ENCODE measurements around the gene TDRD3.
"Not testable (repeated sequence)": the region's sequence is repeated elsewhere in the genome, so short reads cannot be mapped to it uniquely, and the experiment has no call there.

The TDRD3 gene

DNA sequence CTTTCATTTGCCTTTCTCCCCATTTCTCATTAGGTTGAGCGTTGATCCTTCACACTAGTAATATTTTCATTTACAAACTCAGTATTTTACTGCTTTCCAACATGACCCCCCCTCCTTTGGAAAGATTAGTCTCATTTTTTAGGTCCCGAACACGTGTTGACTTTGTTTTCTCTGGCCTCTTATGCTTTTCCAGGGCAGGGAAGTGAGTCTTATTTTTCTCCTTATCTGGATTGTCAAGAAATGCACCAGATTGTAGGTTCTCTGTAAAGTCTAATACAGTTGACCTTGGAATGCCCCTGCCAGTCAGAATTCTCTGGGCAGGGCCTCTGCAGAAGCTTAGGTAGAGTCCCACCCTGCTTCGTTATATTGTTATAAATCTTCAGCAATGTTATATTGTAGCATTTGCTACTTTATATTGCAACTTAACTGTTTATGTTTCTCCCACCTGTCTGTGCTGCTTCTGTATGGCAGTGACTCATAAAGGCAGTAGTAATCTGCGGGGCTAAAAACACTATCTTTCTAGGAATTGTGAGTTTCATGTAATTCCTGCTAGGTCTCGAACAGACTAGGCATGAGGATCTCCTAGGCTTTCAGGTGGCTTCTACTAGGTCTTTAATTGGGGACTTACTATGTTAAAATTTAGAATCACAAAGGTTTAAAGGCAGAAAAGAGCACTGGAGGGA, 2.0 kb downstream of the TDRD3 start:
- no peak for DNase-seq (ENCODE audit: low read depth)

GRCh38 chr13:60402022-60402421, 5.0 kb downstream of the TDRD3 start:
- DNase-seq (ENCODE audit: low read depth): no peak

GRCh38 chr13:60407095-60407494, 10.1 kb downstream of the TDRD3 start:
- DNase-seq (ENCODE audit: low read depth): no peak

- DNase-seq (ENCODE audit: low read depth): not testable (repeated sequence)
These were observed 10.8 kb downstream of the TDRD3 start for GRCh38 chr13:60407852-60408251.

DNA sequence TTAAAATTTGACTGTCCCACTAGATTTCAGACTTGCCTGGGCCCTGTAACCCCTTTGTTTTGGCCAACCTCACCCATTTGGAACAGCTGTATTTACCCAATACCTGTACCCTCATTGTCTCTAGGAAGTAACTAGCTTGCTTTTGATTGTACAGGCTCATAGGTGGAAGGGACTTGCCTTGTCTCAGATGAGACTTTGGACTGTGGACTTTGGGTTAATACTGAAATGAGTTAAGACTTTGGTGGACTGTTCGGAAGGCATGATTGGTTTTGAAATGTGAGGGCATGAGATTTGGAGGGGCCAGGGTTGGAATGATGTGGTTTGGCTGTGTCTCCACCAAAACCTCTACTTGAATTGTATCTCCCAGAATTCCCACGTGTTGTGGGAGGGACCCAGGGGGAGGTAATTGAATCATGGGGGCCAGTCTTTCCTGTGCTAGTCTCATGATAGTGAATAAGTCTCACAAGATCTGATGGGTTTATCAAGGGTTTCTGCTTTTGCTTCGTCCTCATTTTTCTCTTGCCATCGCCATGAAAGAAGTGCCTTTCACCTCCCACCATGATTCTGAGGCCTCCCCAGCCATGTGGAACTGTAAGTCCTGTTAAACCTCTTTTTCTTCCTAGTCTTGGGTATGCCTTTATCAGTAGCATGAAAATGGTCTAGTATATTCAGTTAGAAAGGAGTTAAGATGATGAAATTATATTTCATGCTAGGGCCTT, 12.7 kb downstream of the TDRD3 start:
- not testable (repeated sequence) for DNase-seq (ENCODE audit: low read depth)

DNA sequence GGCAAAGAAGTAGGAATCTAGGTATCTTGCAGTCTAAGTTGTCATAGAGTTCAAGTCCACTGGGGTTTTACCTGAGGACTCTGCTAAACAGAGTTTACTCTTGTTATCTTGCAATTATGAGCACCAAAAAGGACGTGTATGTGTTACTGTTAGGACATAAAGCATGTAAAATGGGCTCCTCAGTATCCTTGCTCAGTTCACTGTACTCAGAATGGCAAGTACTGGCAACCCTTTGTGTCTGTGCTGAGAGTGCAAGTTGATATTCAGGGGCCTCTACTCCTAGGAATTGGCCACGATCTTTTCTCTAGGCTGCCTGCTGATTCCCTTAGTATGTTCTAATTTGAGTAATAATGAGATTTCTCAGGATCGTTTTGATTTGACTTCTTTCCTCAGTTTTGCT, 13.3 kb downstream of the TDRD3 start:
- no peak for DNase-seq (ENCODE audit: low read depth)

GRCh38 chr13:60411464-60411863, 14.4 kb downstream of the TDRD3 start:
- DNase-seq (ENCODE audit: low read depth): no peak

- DNase-seq (ENCODE audit: low read depth): no peak
These were observed 15.0 kb downstream of the TDRD3 start for GRCh38 chr13:60411983-60412382.

GRCh38 chr13:60412909-60413616, 16.0 kb downstream of the TDRD3 start:
- DNase-seq (ENCODE audit: low read depth): no peak

DNA sequence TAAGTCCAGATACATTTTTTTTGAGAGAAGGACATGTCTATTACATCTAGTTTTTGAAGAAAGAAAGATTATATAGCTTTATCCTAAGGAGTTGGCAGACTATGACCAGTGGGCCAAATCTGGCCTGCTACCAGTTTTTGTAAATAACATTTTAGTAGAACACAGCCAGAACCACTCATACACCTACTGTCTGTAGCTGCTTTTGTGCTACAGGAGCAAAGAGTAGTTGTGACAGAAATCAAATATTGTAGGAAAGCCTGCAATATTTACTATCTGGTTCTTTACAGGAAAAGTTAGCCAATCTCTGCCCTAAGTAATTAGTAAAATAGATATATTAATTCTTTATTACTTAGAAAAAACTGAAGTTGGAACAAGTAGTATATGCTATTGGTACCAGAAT, 17.2 kb downstream of the TDRD3 start:
- DNase-seq (ENCODE audit: low read depth): no peak

GRCh38 chr13:60417734-60418133, 20.7 kb downstream of the TDRD3 start:
- DNase-seq (ENCODE audit: low read depth): no peak

GRCh38 chr13:60418954-60419353, 21.9 kb downstream of the TDRD3 start:
- no peak for DNase-seq (ENCODE audit: low read depth)

- no peak for DNase-seq (ENCODE audit: low read depth)
These were observed 28.3 kb downstream of the TDRD3 start for GRCh38 chr13:60425332-60425731.

DNA sequence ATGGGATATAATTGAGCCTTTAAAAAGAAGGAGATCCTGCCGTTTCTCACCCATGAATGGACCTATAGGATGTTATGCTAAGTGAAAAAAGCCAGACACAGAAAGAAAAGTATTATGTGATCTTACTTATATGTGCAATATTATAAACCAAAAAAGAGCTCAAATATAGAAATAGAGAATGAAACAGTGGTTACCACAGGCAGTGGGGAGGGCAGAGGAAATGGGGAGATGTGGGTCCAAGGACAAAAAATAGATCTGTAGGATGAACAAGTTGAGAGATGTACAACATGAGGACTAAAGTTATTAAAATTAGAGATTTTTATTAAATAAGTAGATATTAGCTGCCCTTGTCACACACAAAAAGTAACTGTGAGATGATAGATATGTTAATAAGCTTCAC, 29.1 kb downstream of the TDRD3 start:
- no peak for DNase-seq (ENCODE audit: low read depth)

DNA sequence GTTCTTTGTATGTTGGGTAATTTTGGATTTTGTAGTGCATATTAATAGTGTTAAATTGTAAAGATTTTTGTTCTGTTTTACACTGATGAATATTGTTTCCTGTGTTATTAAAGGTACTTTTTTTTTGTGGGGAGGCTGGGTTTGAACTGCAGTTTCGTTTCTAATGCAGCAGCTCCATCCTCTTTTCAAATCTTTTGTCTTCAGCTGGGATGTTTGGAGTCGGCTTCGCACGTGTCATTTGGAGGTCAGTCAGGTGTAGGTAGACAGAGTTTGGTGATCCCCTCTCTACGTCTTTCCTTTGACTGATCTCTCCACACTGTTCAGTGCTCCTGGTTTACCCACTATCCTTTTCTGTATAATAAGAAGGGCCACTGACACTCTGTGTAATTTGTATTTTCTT, 30.3 kb downstream of the TDRD3 start:
- no peak for DNase-seq (ENCODE audit: low read depth)

- no peak for DNase-seq (ENCODE audit: low read depth)
These were observed 34.2 kb downstream of the TDRD3 start for GRCh38 chr13:60431108-60431700.

GRCh38 chr13:60433505-60433904, 36.5 kb downstream of the TDRD3 start:
- DNase-seq (ENCODE audit: low read depth): no peak

DNA sequence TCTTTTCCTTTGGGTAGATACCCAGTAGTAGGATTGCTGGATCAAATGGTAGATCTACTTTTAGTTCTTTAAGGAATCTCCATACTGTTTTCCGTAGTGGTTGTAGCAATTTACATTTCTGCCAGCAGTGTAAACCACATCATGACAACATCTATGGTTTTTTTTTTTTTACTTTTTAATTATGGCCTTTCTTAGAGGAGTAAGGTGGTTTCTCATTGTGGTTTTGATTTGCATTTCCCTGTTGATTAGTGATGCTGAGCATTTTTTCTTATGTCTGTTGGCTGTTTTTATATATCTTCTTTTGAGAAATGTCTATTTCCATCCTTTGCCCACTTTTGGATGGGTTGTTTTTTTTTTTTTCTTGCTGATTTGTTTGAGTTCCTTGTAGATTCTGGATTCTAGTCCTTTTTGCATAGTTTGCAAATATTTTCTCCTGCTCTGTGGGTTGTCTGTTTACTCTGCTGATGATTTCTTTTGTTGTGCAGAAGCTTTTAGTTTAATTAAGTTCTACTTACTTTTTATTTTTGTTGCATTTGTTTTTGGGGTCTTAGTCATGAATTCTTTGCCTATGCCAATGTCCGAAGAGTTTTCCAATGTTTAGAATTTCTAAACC, 38.8 kb downstream of the TDRD3 start:
- no peak for DNase-seq (ENCODE audit: low read depth)

- DNase-seq (ENCODE audit: low read depth): no peak
These were observed 42.2 kb downstream of the TDRD3 start for GRCh38 chr13:60439201-60439600.

DNA sequence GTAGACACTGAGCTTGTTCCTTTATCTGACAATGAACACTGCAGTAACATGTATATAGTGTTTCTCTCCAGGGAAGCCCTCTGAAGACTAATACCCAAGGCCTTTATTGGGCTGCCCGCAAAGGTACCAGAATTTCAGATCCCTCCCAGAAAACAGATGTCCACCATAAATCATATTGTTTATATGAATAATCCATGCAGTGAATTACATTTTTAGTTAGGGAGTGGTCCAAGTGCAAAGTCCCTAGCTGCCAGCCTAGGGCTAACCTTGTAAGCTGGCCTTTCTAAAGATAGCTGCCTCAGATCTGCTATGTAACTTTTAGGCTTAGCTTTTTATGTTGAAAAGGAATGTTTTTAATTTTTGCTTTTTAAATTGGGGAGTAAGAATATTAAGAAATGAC, 44.7 kb downstream of the TDRD3 start:
- DNase-seq (ENCODE audit: low read depth): no peak

DNA sequence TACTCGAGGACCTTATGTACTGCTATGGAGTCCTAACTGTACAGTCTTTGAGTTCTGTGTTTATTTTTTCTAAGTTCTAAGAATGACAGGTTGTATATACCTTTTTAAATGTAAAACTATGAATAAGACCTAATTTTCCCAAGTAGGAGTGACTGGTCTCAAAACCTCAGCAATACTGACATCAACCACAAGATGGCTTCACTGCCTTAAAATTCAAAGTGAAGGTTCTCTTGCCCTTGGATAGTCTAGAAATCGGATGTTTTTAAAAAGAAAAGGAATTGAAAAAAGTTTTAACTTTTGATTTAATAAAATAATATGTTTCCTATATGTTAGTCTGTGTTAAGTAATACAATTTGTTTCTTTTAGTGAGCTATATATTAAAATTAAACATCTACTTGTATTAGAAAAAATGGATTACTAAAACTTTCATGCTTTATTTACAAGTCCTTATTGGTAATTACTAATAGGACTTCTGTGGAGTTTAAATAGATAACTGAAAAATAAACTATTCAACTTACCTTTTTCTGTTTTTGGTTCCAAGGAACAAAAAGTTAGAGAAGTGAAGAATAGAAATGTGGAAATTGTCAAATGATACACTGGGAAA, 52.0 kb downstream of the TDRD3 start:
- DNase-seq (ENCODE audit: low read depth): no peak

- no peak for DNase-seq (ENCODE audit: low read depth)
These were observed 56.5 kb downstream of the TDRD3 start for GRCh38 chr13:60453490-60453889.
